SK-N-DZ (cell line): Measurements from ENCODE around the gene MSL2. TPM values are rescaled to one million over a fixed set of nuclear protein-coding genes. Genes with fewer than 3 reads are reported as not detected.
"Not testable (repeated sequence)": the region's sequence is repeated elsewhere in the genome, so short reads cannot be mapped to it uniquely, and the experiment has no call there.

Experiments used
- DNase-seq: peaks from one replicate; pipeline ENCODE4 v3.0.0-alpha.2; 2015; ENCODE audit warnings: low spot score
- polyA plus RNA-seq, 2 experiments: library from polyadenylated mRNA; depleted of rRNA; stranded (reverse); fragments of >200 nt; gene quantifications; 2 replicates each; pipeline ENCODE4 v1.2.3, GENCODE V29; 2014

Gene MSL2
- 6.7 and 8.1 TPM in 2 replicates for polyA plus RNA-seq (2014; cell fraction: cytosol; rRNA removed)
- 11.7 and 18.0 TPM in 2 replicates for polyA plus RNA-seq (2014; cell fraction: nucleus; rRNA removed)

- DNase-seq, result no peak
These were observed at the start of gene MSL2 for GRCh38 chr3:136196064-136196400. MSL2 (minus strand) TSS chr3:136196335; CDS start chr3:136195113, 1,222 bp downstream.

- DNase-seq, result no peak
These were observed 49.6 kb upstream of the MSL2 start for GRCh38 chr3:136245691-136246090.

- DNase-seq, result no peak
These were observed 43.0 kb upstream of the MSL2 start for GRCh38 chr3:136239094-136239493.

- DNase-seq, result no peak
These were observed 42.0 kb upstream of the MSL2 start for GRCh38 chr3:136237961-136238649.

- DNase-seq, result no peak
These were observed 41.0 kb upstream of the MSL2 start for GRCh38 chr3:136237103-136237502.

GRCh38 chr3:136236109-136236508, 40.0 kb upstream of the MSL2 start:
- DNase-seq, result no peak

- DNase-seq, result no peak
These were observed 39.4 kb upstream of the MSL2 start for GRCh38 chr3:136235545-136235944.

- no peak for DNase-seq
These were observed 36.3 kb upstream of the MSL2 start for GRCh38 chr3:136232413-136232812.

GRCh38 chr3:136222746-136223145, 26.6 kb upstream of the MSL2 start:
- not testable (repeated sequence) for DNase-seq

GRCh38 chr3:136211547-136211946, 15.4 kb upstream of the MSL2 start:
- DNase-seq, result no peak

GRCh38 chr3:136209921-136210320, 13.8 kb upstream of the MSL2 start:
- DNase-seq, result no peak

- DNase-seq, result no peak
These were observed 11.5 kb upstream of the MSL2 start for GRCh38 chr3:136207489-136208115.

- DNase-seq, result not testable (repeated sequence)
These were observed 3.1 kb upstream of the MSL2 start for GRCh38 chr3:136199219-136199618.

GRCh38 chr3:136198462-136199078, 2.4 kb upstream of the MSL2 start:
- not testable (repeated sequence) for DNase-seq

- peak; percentile 26 for DNase-seq
These were observed 1.1 kb upstream of the MSL2 start for GRCh38 chr3:136197159-136197793.

- DNase-seq, result peak; percentile 100
These were observed 445 bp upstream of the MSL2 start for GRCh38 chr3:136196401-136197158.

GRCh38 chr3:136195258-136196063, 674 bp downstream of the MSL2 start:
- peak; percentile 72 for DNase-seq

GRCh38 chr3:136194409-136195257, 1.5 kb downstream of the MSL2 start:
- DNase-seq, result peak; percentile 33

GRCh38 chr3:136193278-136194054, 2.7 kb downstream of the MSL2 start:
- DNase-seq, result no peak
